ENCODE results near the gene ROBO1. TPM values are rescaled to one million over a fixed set of nuclear protein-coding genes. Genes with fewer than 3 reads are reported as not detected.

Gene ROBO1
- total and polyA plus RNA-seq, 2 of the 13 experiments (the other 11 are each of a cell fraction or from before 2014, with no cell fraction given): 52.2 to 71.0 TPM

DNA sequence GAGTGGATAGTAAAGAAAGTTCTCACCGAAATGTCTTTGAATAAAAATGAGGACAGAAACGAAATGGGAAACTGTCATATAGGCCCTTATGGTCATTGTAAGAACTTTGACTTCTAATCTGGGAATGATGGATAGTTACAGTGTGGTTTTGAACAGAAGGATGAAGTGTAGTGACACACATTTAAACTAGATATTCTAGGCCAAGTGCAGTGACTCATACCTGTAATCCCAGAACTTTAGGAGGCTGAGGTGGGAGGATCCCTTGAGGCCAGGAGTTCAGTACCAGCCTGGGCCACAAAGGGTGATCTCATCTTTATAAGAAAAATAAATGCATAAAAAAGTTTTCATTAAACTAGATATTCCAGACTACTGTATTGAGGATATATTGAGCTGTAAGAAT lies 452.8 kb downstream of the ROBO1 start:
- no peak overlapping the region for H3K27ac ChIP-seq (ENCODE audit: extremely low read length, insufficient read depth, low read length)
- no TSS peak for BruUV-seq (replicated peaks)
- DNase-seq (ENCODE audit: low spot score) (no peak), ATAC-seq (no peak), FAIRE-seq (no peak)
- no peak overlapping the region for H3K4me3 ChIP-seq (replicated peaks in 1 of 3; ENCODE audit: insufficient read depth in 1 of 3, low read depth in 2 of 3, low read length in 3 of 3)
- no peaks in the 10 kb centered on the region for H3K9me3 ChIP-seq (ENCODE audit: low read length)
- H3K4me1 ChIP-seq (ENCODE audit: insufficient read depth, low read length): 0 out of 2 replicates have a peak, but pooled peaks cover 8% of the 10 kb centered on the region
- 1% methylated on average over 2 of the region's 2 CpGs for WGBS (ENCODE audit: low lambda C conversion rate)
- POLR2A ChIA-PET: no interaction called here
- in situ Hi-C loops (cut with HindIII; ENCODE audit: extremely low pct_ligation_motif_present, low pct_unique_long_range_greater_than_20kb) (no loop called here), intact Hi-C loops (cut with micrococcal nuclease; ENCODE audit: unreplicated experiment) (no loop called here)
- CTCF ChIA-PET (ENCODE audit: low intra/inter-chr PET ratio, low total read pairs): no interaction called here
- no peaks in the 10 kb centered on the region for H4K20me1 ChIP-seq (ENCODE audit: insufficient read depth, low read length)
- no peak overlapping the region for H3K9ac ChIP-seq (ENCODE audit: insufficient read depth, low read depth, low read length)
- H2AFZ ChIP-seq (ENCODE audit: low read length): no peak overlapping the region
- no peak for TF ChIP-seq ZNF577 (CRISPR knock-in tag; IDR thresholded peaks at IDR 0.05; ENCODE audit: borderline replicate concordance, low read depth)
- no peak for TF ChIP-seq ZNF782 (CRISPR knock-in tag; IDR thresholded peaks at IDR 0.05; ENCODE audit: borderline replicate concordance)
- TF ChIP-seq ZNF790 (CRISPR knock-in tag; IDR thresholded peaks at IDR 0.05; ENCODE audit: borderline replicate concordance): no peak
- TF ChIP-seq THAP8 (CRISPR knock-in tag; IDR thresholded peaks at IDR 0.05; ENCODE audit: borderline replicate concordance): no peak
- no peak for TF ChIP-seq CREB3 (CRISPR knock-in tag; IDR thresholded peaks at IDR 0.05)
- no peak for TF ChIP-seq FOXA1 (IDR thresholded peaks at IDR 0.05)
- TF ChIP-seq FOXA1 (CRISPR knock-in tag; IDR thresholded peaks at IDR 0.05): no peak
- TF ChIP-seq POLR2AphosphoS2 (IDR thresholded peaks at IDR 0.05; ENCODE audit: low read depth, low read length): no peak
- TF ChIP-seq KDM3A (CRISPR knock-in tag; IDR thresholded peaks at IDR 0.05; ENCODE audit: low read depth): no peak
- TF ChIP-seq ZNF143 (CRISPR knock-in tag; IDR thresholded peaks at IDR 0.05): no peak
- no peak for TF ChIP-seq HNRNPL (IDR thresholded peaks at IDR 0.05; ENCODE audit: low read depth, low read length)
- no peak for TF ChIP-seq ETV5 (CRISPR knock-in tag; IDR thresholded peaks at IDR 0.05; ENCODE audit: borderline replicate concordance)
- no peak for TF ChIP-seq FOSL2 (CRISPR knock-in tag; IDR thresholded peaks at IDR 0.05)
- H3K79me2 ChIP-seq (ENCODE audit: insufficient read depth, low read length): no peaks in the 10 kb centered on the region
- H3K27me3 ChIP-seq (ENCODE audit: control insufficient read depth in 1 of 2, insufficient read depth in 2 of 2, low read length in 2 of 2): no peaks in the 10 kb centered on the region
- no peak overlapping the region for H3K4me2 ChIP-seq (ENCODE audit: low read depth, low read length)
- no peaks in the 10 kb centered on the region for H3K36me3 ChIP-seq (replicated peaks in 1 of 2; ENCODE audit: control insufficient read depth in 1 of 2, insufficient read depth in 2 of 2, low read length in 2 of 2)
